A673 (cell line): ENCODE data around the gene SRMS.

Experiments
- CTCF ChIP-seq: fragments of 300-800, 200-600 bp; sonication (generic); conservative IDR thresholded peaks from 2 replicates; pipeline ENCODE4 v1.5.1; 2017; ENCODE audit warnings: low read depth, mild to moderate bottlenecking, antibody characterized with exemption, low read length, moderate library complexity, mixed read lengths
- EZH2 ChIP-seq: fragments of 200-600 bp; sonication (generic); IDR thresholded peaks from 2 replicates; pipeline ENCODE4 v1.6.1; 2017; ENCODE audit warnings: borderline replicate concordance, low read depth, mild to moderate bottlenecking, mixed read lengths, antibody characterized with exemption, low read length; ENCODE audit not compliant: poor library complexity, severe bottlenecking

GRCh38 chr20:63495167-63495720 lies 52.3 kb downstream of the SRMS start:
- TF ChIP-seq EZH2 (no peak), CTCF (no peak)
